ENCODE measurements around the gene CCM2L. TPM values are rescaled to one million over a fixed set of nuclear protein-coding genes. Genes with fewer than 3 reads are reported as not detected.

Gene CCM2L
- total RNA-seq, 4 donors from 2014 or later, result 0.88 to 8.3 (median 3.9) TPM

DNA sequence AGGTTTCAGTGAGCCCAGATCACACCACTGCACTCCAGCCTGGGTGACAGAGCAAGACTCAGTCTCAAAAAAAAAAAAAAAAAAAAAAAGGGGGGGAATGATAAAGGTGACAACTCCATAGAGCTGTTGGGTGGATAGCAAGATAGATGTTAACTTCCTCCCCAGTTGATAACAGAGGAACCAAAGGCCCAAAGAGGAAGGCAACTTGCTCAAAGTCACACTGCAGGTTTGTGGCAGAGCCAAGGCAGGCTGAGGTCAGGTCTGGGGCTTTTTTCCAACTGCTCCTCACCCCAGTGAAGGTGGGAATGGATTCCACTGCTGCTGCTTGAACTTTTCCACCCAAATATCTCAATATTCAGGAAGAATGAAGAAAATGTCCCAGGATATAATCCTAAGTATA is 68.6 kb downstream of the CCM2L start:
- Histone ChIP-seq H3K4me1 (no peaks in the 10 kb centered on the region), H3K9me3 (no peaks in the 10 kb centered on the region), H3K27ac (no peak overlapping the region), H3K36me3 (no peaks in the 10 kb centered on the region), H3K27me3 (no peaks in the 10 kb centered on the region), H3K4me3 (no peak overlapping the region)
- TF ChIP-seq CTCF (IDR thresholded peaks at IDR 0.05) (no peak), POLR2A (IDR thresholded peaks at IDR 0.05) (no peak)
- no peak for DNase-seq

DNA sequence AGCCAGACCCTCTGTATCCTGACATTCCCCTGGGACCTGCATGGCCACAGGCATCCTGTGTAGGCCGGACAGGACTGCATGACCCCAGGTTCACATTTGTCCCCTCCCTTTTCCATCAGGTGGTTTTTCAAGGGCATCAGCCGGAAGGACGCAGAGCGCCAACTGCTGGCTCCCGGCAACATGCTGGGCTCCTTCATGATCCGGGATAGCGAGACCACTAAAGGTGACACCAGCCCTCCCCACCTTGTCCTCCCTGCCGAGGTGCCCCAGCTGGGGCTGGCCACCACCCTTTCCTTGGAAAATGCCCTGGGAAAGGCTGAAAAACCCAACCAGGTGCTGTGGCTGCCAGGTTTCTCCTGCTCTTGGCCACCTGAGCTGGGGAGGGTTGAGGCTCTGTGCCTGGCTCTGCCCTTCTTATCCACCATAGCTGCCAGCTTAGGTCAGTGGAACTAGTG is 69.4 kb downstream of the CCM2L start:
- H3K9me3 ChIP-seq, result no peaks in the 10 kb centered on the region
- H3K27me3 ChIP-seq, result no peaks in the 10 kb centered on the region
- TF ChIP-seq CTCF (IDR thresholded peaks at IDR 0.05), result no peak
- no peak for DNase-seq
- no peak overlapping the region for H3K27ac ChIP-seq
- no peak overlapping the region for H3K4me3 ChIP-seq
- H3K36me3 ChIP-seq, result no peaks in the 10 kb centered on the region
- no peaks in the 10 kb centered on the region for H3K4me1 ChIP-seq

DNA sequence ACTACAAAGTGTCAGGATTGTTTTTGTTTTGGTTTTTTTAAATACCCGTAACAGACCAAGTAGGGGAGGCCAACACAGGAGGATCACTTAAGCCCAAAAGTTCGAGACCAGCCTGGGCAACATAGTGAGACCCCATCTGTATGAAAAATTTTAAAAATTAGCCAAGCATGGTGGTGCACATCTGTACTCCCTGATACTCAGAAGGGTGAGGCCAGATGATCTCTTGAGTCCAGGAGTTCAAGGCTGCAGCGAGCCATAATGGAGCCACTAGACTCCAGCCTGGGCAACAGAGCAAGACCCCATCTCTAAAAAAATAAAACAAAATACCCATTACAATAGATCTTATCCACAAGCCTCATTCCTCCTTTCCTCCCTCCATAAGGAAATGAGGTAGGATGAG is 70.5 kb downstream of the CCM2L start:
- no peaks in the 10 kb centered on the region for H3K9me3 ChIP-seq
- TF ChIP-seq CTCF (IDR thresholded peaks at IDR 0.05) (no peak), POLR2A (IDR thresholded peaks at IDR 0.05) (no peak)
- H3K4me1 ChIP-seq, result no peaks in the 10 kb centered on the region
- no peaks in the 10 kb centered on the region for H3K36me3 ChIP-seq
- no peak for DNase-seq
- H3K4me3 ChIP-seq, result no peak overlapping the region
- H3K27ac ChIP-seq, result no peak overlapping the region
- H3K27me3 ChIP-seq, result no peaks in the 10 kb centered on the region

Small RNA genes within 50 kb of the gene (small RNA-seq; reads per million reads assigned to genes)
- gene RNA5SP481, result 0.25 to 0.29 reads per million in 2 donors
- gene RNA5SP482, result 0.06 to 0.13 reads per million in 2 donors

Other genes with a start within 250 kb of the CCM2L start
- under 1 TPM in 1 of 4 donors, not detected in 3; 0.57 TPM for gene MYLK2, start 191.1 kb upstream of the CCM2L start, total RNA-seq
- gene FOXS1, start 164.8 kb upstream of the CCM2L start, total RNA-seq, result not detected
- gene DUSP15, start 139.9 kb upstream of the CCM2L start, total RNA-seq, result 10 to 100 TPM in 1 of 4 donors, 1 to 10 TPM in 2, under 1 TPM in 1; 0.53 to 19.8 (median 2.3) TPM
- gene TTLL9, start 139.8 kb upstream of the CCM2L start, total RNA-seq, result 1 to 10 TPM in 1 of 4 donors, under 1 TPM in 1, not detected in 2; 0.47 to 1.7 TPM
- 1 to 10 TPM; 5.1 to 6.6 (median 6.2) TPM for gene PDRG1, start 58.4 kb upstream of the CCM2L start, total RNA-seq
- under 1 TPM in 1 of 4 donors, not detected in 3; 0.38 TPM for gene XKR7, start 42.3 kb upstream of the CCM2L start, total RNA-seq
- 10 to 100 TPM in 3 of 4 donors, 1 to 10 TPM in 1; 8.0 to 56.1 (median 10.5) TPM for gene HCK, start 41.8 kb downstream of the CCM2L start, total RNA-seq
- gene TM9SF4, start 99.3 kb downstream of the CCM2L start, total RNA-seq, result 10 to 100 TPM; 28.9 to 59.5 (median 45.5) TPM
- 10 to 100 TPM in 3 of 4 donors, 1 to 10 TPM in 1; 5.8 to 55.9 (median 25.8) TPM for gene PLAGL2, start 197.3 kb downstream of the CCM2L start, total RNA-seq
- 100 to 1,000 TPM in 1 of 4 donors, 10 to 100 TPM in 3; 42.9 to 118 (median 55.7) TPM for gene POFUT1, start 197.4 kb downstream of the CCM2L start, total RNA-seq